ENCODE results near the gene DIPK2B.

DIPK2B gene

GRCh38 chrX:45200741-45201234 is at the start of gene DIPK2B:
TSS of gene DIPK2B (minus strand) at chrX:45200876. CDS start at chrX:45200826, 50 bp downstream.
- no peak for DNase-seq

- no peak for DNase-seq
Observed at GRCh38 chrX:45240301-45240700, 39.6 kb upstream of the DIPK2B start.

GRCh38 chrX:45238489-45238888 is 37.8 kb upstream of the DIPK2B start:
- DNase-seq = no peak

- DNase-seq = peak; percentile 10 to 50 (median 35)
Observed at GRCh38 chrX:45233531-45233930, 32.9 kb upstream of the DIPK2B start.

GRCh38 chrX:45232139-45232538 is 31.5 kb upstream of the DIPK2B start:
- peak; percentile 9 to 18 (median 9) for DNase-seq

- DNase-seq = peak; percentile 9 to 36 (median 19)
Observed at GRCh38 chrX:45230410-45230809, 29.7 kb upstream of the DIPK2B start.

- no peak for DNase-seq
Observed at GRCh38 chrX:45229348-45229747, 28.7 kb upstream of the DIPK2B start.

GRCh38 chrX:45228126-45228525 is 27.4 kb upstream of the DIPK2B start:
- DNase-seq = no peak

GRCh38 chrX:45208121-45208856 is 7.6 kb upstream of the DIPK2B start:
- no peak for DNase-seq

GRCh38 chrX:45202171-45202570 is 1.5 kb upstream of the DIPK2B start:
- DNase-seq = no peak

GRCh38 chrX:45198706-45199105 is 2.0 kb downstream of the DIPK2B start:
- no peak for DNase-seq

- peak in 1 of 3 donors; percentile 7 for DNase-seq
Observed at GRCh38 chrX:45198301-45198700, 2.4 kb downstream of the DIPK2B start.

- DNase-seq = no peak
Observed at GRCh38 chrX:45196701-45197100, 4.0 kb downstream of the DIPK2B start.

GRCh38 chrX:45191820-45192409 is 8.8 kb downstream of the DIPK2B start:
- DNase-seq = no peak

- peak; percentile 4 to 28 (median 25) for DNase-seq
Observed at GRCh38 chrX:45191383-45191782, 9.3 kb downstream of the DIPK2B start.

GRCh38 chrX:45187731-45188130 is 12.9 kb downstream of the DIPK2B start:
- no peak for DNase-seq

- DNase-seq = no peak
Observed at GRCh38 chrX:45186643-45187026, 14.0 kb downstream of the DIPK2B start.

- DNase-seq = no peak
Observed at GRCh38 chrX:45184211-45184610, 16.5 kb downstream of the DIPK2B start.

- peak; percentile 64 to 71 (median 67) for DNase-seq
Observed at GRCh38 chrX:45172890-45173289, 27.8 kb downstream of the DIPK2B start.

- no peak for DNase-seq
Observed at GRCh38 chrX:45166781-45167180, 33.9 kb downstream of the DIPK2B start.

GRCh38 chrX:45165726-45166125 is 35.0 kb downstream of the DIPK2B start:
- no peak for DNase-seq

GRCh38 chrX:45164995-45165394 is 35.7 kb downstream of the DIPK2B start:
- DNase-seq = no peak

- DNase-seq = no peak
Observed at GRCh38 chrX:45164021-45164621, 36.6 kb downstream of the DIPK2B start.

- no peak for DNase-seq
Observed at GRCh38 chrX:45157647-45158046, 43.0 kb downstream of the DIPK2B start.

Data from suppressor macrophage treated with lipopolysaccharide for 1 hour (primary cell).